ENCODE measurements around the gene DLG2. TPM values are rescaled to one million over a fixed set of nuclear protein-coding genes. Genes with fewer than 3 reads are reported as not detected.
A peak's percentile ranks its signal among the peaks of the same experiment; 100 is the strongest.

DLG2 gene
- total and polyA plus RNA-seq, 9 of the 15 experiments (the other 6 are each of a cell fraction or from before 2014, with no cell fraction given) = 0.52 to 1.6 (median 0.95) TPM

- TF ChIP-seq POLR2AphosphoS5 (IDR thresholded peaks at IDR 0.05; ENCODE audit: control insufficient read depth, insufficient read depth, low read depth, low read length) (no peak), MXD1 (CRISPR knock-in tag; IDR thresholded peaks at IDR 0.05; ENCODE audit: borderline replicate concordance, poor library complexity, severe bottlenecking) (no peak), C11orf30 (IDR thresholded peaks at IDR 0.05; ENCODE audit: low read depth) (no peak), ZNF23 (CRISPR knock-in tag; IDR thresholded peaks at IDR 0.05) (no peak), ZNF583 (CRISPR knock-in tag; IDR thresholded peaks at IDR 0.05) (no peak), NEUROD1 (IDR thresholded peaks at IDR 0.05; ENCODE audit: borderline replicate concordance, low read depth, low read length, partially characterized antibody) (no peak), NCOR1 (IDR thresholded peaks at IDR 0.05) (no peak), ZNF561 (CRISPR knock-in tag; conservative IDR thresholded peaks at IDR 0.05) (no peak), MNT (conservative IDR thresholded peaks at IDR 0.05) (peak; percentile 9 to 41; a peak in 2 of 4 replicates), ZNF830 (CRISPR knock-in tag; IDR thresholded peaks at IDR 0.05) (no peak), ZBTB7A (IDR thresholded peaks at IDR 0.05; ENCODE audit: borderline replicate concordance, control insufficient read depth, low read depth, low read length) (no peak), HDGF (IDR thresholded peaks at IDR 0.05) (no peak), GTF2F1 (IDR thresholded peaks at IDR 0.05; ENCODE audit: low read depth, low read length) (no peak), ELF2 (CRISPR knock-in tag; IDR thresholded peaks at IDR 0.05) (no peak), SPI1 (IDR thresholded peaks at IDR 0.05; ENCODE audit: borderline replicate concordance, low read depth, low read length) (no peak), TAF1 (IDR thresholded peaks at IDR 0.05; ENCODE audit: control insufficient read depth, extremely low read depth, insufficient read depth, low read length, severe bottlenecking) (no peak), MBD2 (IDR thresholded peaks at IDR 0.05; ENCODE audit: borderline replicate concordance, low read depth) (no peak)
- TF ChIP-seq, protein P1, sequence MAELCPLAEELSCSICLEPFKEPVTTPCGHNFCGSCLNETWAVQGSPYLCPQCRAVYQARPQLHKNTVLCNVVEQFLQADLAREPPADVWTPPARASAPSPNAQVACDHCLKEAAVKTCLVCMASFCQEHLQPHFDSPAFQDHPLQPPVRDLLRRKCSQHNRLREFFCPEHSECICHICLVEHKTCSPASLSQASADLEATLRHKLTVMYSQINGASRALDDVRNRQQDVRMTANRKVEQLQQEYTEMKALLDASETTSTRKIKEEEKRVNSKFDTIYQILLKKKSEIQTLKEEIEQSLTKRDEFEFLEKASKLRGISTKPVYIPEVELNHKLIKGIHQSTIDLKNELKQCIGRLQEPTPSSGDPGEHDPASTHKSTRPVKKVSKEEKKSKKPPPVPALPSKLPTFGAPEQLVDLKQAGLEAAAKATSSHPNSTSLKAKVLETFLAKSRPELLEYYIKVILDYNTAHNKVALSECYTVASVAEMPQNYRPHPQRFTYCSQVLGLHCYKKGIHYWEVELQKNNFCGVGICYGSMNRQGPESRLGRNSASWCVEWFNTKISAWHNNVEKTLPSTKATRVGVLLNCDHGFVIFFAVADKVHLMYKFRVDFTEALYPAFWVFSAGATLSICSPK (IDR thresholded peaks at IDR 0.05; ENCODE audit: borderline replicate concordance) = no peak
- TF ChIP-seq, protein P2, sequence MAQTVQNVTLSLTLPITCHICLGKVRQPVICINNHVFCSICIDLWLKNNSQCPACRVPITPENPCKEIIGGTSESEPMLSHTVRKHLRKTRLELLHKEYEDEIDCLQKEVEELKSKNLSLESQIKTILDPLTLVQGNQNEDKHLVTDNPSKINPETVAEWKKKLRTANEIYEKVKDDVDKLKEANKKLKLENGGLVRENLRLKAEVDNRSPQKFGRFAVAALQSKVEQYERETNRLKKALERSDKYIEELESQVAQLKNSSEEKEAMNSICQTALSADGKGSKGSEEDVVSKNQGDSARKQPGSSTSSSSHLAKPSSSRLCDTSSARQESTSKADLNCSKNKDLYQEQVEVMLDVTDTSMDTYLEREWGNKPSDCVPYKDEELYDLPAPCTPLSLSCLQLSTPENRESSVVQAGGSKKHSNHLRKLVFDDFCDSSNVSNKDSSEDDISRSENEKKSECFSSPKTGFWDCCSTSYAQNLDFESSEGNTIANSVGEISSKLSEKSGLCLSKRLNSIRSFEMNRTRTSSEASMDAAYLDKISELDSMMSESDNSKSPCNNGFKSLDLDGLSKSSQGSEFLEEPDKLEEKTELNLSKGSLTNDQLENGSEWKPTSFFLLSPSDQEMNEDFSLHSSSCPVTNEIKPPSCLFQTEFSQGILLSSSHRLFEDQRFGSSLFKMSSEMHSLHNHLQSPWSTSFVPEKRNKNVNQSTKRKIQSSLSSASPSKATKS (CRISPR knock-in tag; IDR thresholded peaks at IDR 0.05) = no peak
- TF ChIP-seq, protein P3, sequence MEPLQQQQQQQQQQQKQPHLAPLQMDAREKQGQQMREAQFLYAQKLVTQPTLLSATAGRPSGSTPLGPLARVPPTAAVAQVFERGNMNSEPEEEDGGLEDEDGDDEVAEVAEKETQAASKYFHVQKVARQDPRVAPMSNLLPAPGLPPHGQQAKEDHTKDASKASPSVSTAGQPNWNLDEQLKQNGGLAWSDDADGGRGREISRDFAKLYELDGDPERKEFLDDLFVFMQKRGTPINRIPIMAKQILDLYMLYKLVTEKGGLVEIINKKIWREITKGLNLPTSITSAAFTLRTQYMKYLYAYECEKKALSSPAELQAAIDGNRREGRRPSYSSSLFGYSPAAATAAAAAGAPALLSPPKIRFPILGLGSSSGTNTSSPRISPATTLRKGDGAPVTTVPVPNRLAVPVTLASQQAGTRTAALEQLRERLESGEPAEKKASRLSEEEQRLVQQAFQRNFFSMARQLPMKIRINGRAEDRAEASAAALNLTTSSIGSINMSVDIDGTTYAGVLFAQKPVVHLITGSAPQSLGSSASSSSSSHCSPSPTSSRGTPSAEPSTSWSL (CRISPR knock-in tag; IDR thresholded peaks at IDR 0.05; ENCODE audit: borderline replicate concordance) = no peak
These were observed 36.8 kb upstream of the DLG2 start (continued) for GRCh38 chr11:85663753-85664614.

Data from K562 (cell line).